RKO (cell line): Measurements from ENCODE around the gene SP1.

ENCODE experiments used
- DNase-seq: peaks from one replicate; pipeline ENCODE4 v3.0.0-alpha.2; 2016; ENCODE audit warnings: low spot score

The SP1 gene

GRCh38 chr12:53450936-53451335 lies 71.0 kb downstream of the SP1 start:
- no peak for DNase-seq

- DNase-seq: peak; percentile 99
Observed at GRCh38 chr12:53451661-53452158, 71.7 kb downstream of the SP1 start, which contains the start of gene PCBP2. Gene PCBP2 (plus strand): TSS chr12:53452102. CDS start chr12:53454801, 2,699 bp downstream.

GRCh38 chr12:53452159-53453077 lies 72.4 kb downstream of the SP1 start:
- DNase-seq: peak; percentile 86

GRCh38 chr12:53453953-53454640 lies 74.1 kb downstream of the SP1 start:
- no peak for DNase-seq

- no peak for DNase-seq
Observed at GRCh38 chr12:53454707-53455106, 74.7 kb downstream of the SP1 start.

- DNase-seq: no peak
Observed at GRCh38 chr12:53456654-53457366, 76.8 kb downstream of the SP1 start.

GRCh38 chr12:53459097-53459496 lies 79.1 kb downstream of the SP1 start:
- no peak for DNase-seq

GRCh38 chr12:53461059-53461458 lies 81.1 kb downstream of the SP1 start:
- no peak for DNase-seq

GRCh38 chr12:53461591-53461990 lies 81.6 kb downstream of the SP1 start:
- DNase-seq: no peak

GRCh38 chr12:53462935-53463334 lies 83.0 kb downstream of the SP1 start:
- no peak for DNase-seq

GRCh38 chr12:53463802-53464560 lies 84.0 kb downstream of the SP1 start:
- DNase-seq: no peak

- no peak for DNase-seq
Observed at GRCh38 chr12:53464685-53465418, 84.9 kb downstream of the SP1 start.

GRCh38 chr12:53465679-53466078 lies 85.7 kb downstream of the SP1 start:
- DNase-seq: no peak
